Stimulated activated naive CD8-positive, alpha-beta T cell treated with anti-CD3 and anti-CD28 coated beads, Interleukin-15, Interleukin-2, amounts not matched to agents 100 ng/mL and 50 ng/mL, for 24 hours (primary cell): ENCODE measurements around the gene FOXN4.

Source experiments
- H3K27ac Mint-ChIP-seq: one replicate; pipeline ENCODE4 v1.8.0; 2021; ENCODE audit warnings: mild to moderate bottlenecking, mixed read lengths
- H3K27me3 Mint-ChIP-seq: one replicate; pipeline ENCODE4 v1.8.0; 2021; ENCODE audit warnings: mixed read lengths
- H3K36me3 Mint-ChIP-seq: one replicate; pipeline ENCODE4 v1.8.0; 2021; ENCODE audit warnings: low read depth, mixed read lengths
- H3K4me1 Mint-ChIP-seq: one replicate; pipeline ENCODE4 v1.8.0; 2021; ENCODE audit warnings: low read depth, mixed read lengths
- H3K4me3 Mint-ChIP-seq: one replicate; pipeline ENCODE4 v1.8.0; 2021; ENCODE audit warnings: mild to moderate bottlenecking, mixed read lengths
- H3K9me3 Mint-ChIP-seq: one replicate; pipeline ENCODE4 v1.8.0; 2021; ENCODE audit warnings: mixed read lengths

The FOXN4 gene

GRCh38 chr12:109244073-109244472 is 65.0 kb downstream of the FOXN4 start:
- Mint-ChIP-seq H3K27ac (no peak overlapping the region), H3K36me3 (peaks cover 25% of the 10 kb centered on the region), H3K4me1 (peaks cover 4% of the 10 kb centered on the region)

GRCh38 chr12:109241936-109242335 is 67.1 kb downstream of the FOXN4 start:
- Mint-ChIP-seq H3K4me3 (no peak overlapping the region), H3K9me3 (no peaks in the 10 kb centered on the region), H3K4me1 (peaks cover 5% of the 10 kb centered on the region), H3K27me3 (no peaks in the 10 kb centered on the region), H3K27ac (no peak overlapping the region), H3K36me3 (peaks cover 25% of the 10 kb centered on the region)

More at GRCh38 chr12:109244073-109244472, 65.0 kb downstream of the FOXN4 start:
- no peak overlapping the region for H3K4me3 Mint-ChIP-seq
- H3K9me3 Mint-ChIP-seq: no peaks in the 10 kb centered on the region
- H3K27me3 Mint-ChIP-seq: no peaks in the 10 kb centered on the region

- Mint-ChIP-seq H3K9me3 (no peaks in the 10 kb centered on the region), H3K27me3 (no peaks in the 10 kb centered on the region), H3K36me3 (peaks cover 17% of the 10 kb centered on the region), H3K27ac (no peak overlapping the region), H3K4me3 (no peak overlapping the region), H3K4me1 (peaks cover 5% of the 10 kb centered on the region)
Observed at GRCh38 chr12:109240365-109240764, 68.7 kb downstream of the FOXN4 start.

- Mint-ChIP-seq H3K27ac (no peak overlapping the region), H3K4me3 (no peak overlapping the region), H3K36me3 (peaks cover 17% of the 10 kb centered on the region), H3K9me3 (no peaks in the 10 kb centered on the region), H3K27me3 (no peaks in the 10 kb centered on the region), H3K4me1 (peaks cover 5% of the 10 kb centered on the region)
Observed at GRCh38 chr12:109239691-109240090, 69.4 kb downstream of the FOXN4 start.

GRCh38 chr12:109239179-109239578 is 69.9 kb downstream of the FOXN4 start:
- Mint-ChIP-seq H3K4me1 (peaks cover 5% of the 10 kb centered on the region), H3K27ac (peak overlapping the region; percentile 65), H3K4me3 (no peak overlapping the region), H3K9me3 (no peaks in the 10 kb centered on the region), H3K36me3 (peaks cover 15% of the 10 kb centered on the region), H3K27me3 (no peaks in the 10 kb centered on the region)

- Mint-ChIP-seq H3K4me1 (peaks cover 5% of the 10 kb centered on the region), H3K27ac (no peak overlapping the region), H3K4me3 (no peak overlapping the region), H3K9me3 (no peaks in the 10 kb centered on the region), H3K36me3 (peaks cover under 1% of the 10 kb centered on the region), H3K27me3 (no peaks in the 10 kb centered on the region)
Observed at GRCh38 chr12:109236257-109236656, 72.8 kb downstream of the FOXN4 start.

- Mint-ChIP-seq H3K4me1 (peaks cover under 1% of the 10 kb centered on the region), H3K27ac (no peak overlapping the region), H3K9me3 (no peaks in the 10 kb centered on the region), H3K27me3 (no peaks in the 10 kb centered on the region), H3K36me3 (no peaks in the 10 kb centered on the region), H3K4me3 (no peak overlapping the region)
Observed at GRCh38 chr12:109234012-109234411, 75.1 kb downstream of the FOXN4 start.

GRCh38 chr12:109232731-109233130 is 76.4 kb downstream of the FOXN4 start:
- no peaks in the 10 kb centered on the region for H3K27me3 Mint-ChIP-seq
- H3K4me3 Mint-ChIP-seq: no peak overlapping the region
- no peaks in the 10 kb centered on the region for H3K4me1 Mint-ChIP-seq
- no peaks in the 10 kb centered on the region for H3K9me3 Mint-ChIP-seq
- no peak overlapping the region for H3K27ac Mint-ChIP-seq
- no peaks in the 10 kb centered on the region for H3K36me3 Mint-ChIP-seq

- Mint-ChIP-seq H3K27me3 (no peaks in the 10 kb centered on the region), H3K4me3 (no peak overlapping the region), H3K36me3 (no peaks in the 10 kb centered on the region), H3K27ac (no peak overlapping the region), H3K9me3 (no peaks in the 10 kb centered on the region), H3K4me1 (no peaks in the 10 kb centered on the region)
Observed at GRCh38 chr12:109230193-109230592, 78.9 kb downstream of the FOXN4 start.

GRCh38 chr12:109228664-109229063 is 80.4 kb downstream of the FOXN4 start:
- Mint-ChIP-seq H3K27ac (no peak overlapping the region), H3K4me3 (no peak overlapping the region), H3K36me3 (no peaks in the 10 kb centered on the region), H3K9me3 (no peaks in the 10 kb centered on the region), H3K27me3 (no peaks in the 10 kb centered on the region), H3K4me1 (no peaks in the 10 kb centered on the region)
